Smooth muscle cell (in vitro differentiated cells): Measurements from ENCODE around the gene NDUFA7. TPM values are rescaled to one million over a fixed set of nuclear protein-coding genes. Genes with fewer than 3 reads are reported as not detected.
A peak's percentile ranks its signal among the peaks of the same experiment; 100 is the strongest.

Source experiments
- DNase-seq: peaks from one replicate; lab custom pipeline; 2025; ENCODE audit not compliant: unreplicated experiment; lab: John Stamatoyannopoulos, UW
- H2AFZ ChIP-seq: fragments of 200-600 bp; sonication (generic); 2 replicates; pipeline ENCODE4 v1.6.0; 2016; ENCODE audit warnings: antibody characterized with exemption, low read depth, mild to moderate bottlenecking
- H3F3A ChIP-seq: fragments of 200-600 bp; sonication (generic); 2 replicates; pipeline ENCODE4 v1.6.0; 2017; ENCODE audit warnings: antibody characterized with exemption, low read depth
- H3K27ac ChIP-seq: fragments of 200-600 bp; sonication (generic); 2 replicates; pipeline ENCODE4 v1.5.1; 2016; ENCODE audit warnings: low read depth, mild to moderate bottlenecking
- H3K27me3 ChIP-seq: fragments of 200-600 bp; sonication (generic); 2 replicates; pipeline ENCODE4 v1.6.1; 2016; ENCODE audit warnings: low read depth, mild to moderate bottlenecking
- H3K36me3 ChIP-seq: fragments of 200-600 bp; sonication (generic); 2 replicates; pipeline ENCODE4 v1.5.1; 2016; ENCODE audit warnings: low read depth
- H3K4me1 ChIP-seq: fragments of 200-600 bp; sonication (generic); 2 replicates; pipeline ENCODE4 v1.5.1; 2016; ENCODE audit warnings: low read depth
- H3K4me2 ChIP-seq: fragments of 200-600 bp; sonication (generic); 2 replicates; pipeline ENCODE4 v1.6.0; 2016; ENCODE audit warnings: mild to moderate bottlenecking
- H3K4me3 ChIP-seq: fragments of 200-600 bp; sonication (generic); 2 replicates; pipeline ENCODE4 v1.5.1; 2016; ENCODE audit warnings: mild to moderate bottlenecking
- H3K79me2 ChIP-seq: fragments of 200-600 bp; sonication (generic); 2 replicates; pipeline ENCODE4 v1.6.0; 2016; ENCODE audit warnings: low read depth, mild to moderate bottlenecking
- H3K9ac ChIP-seq: fragments of 200-600 bp; sonication (generic); 2 replicates; pipeline ENCODE4 v1.6.0; 2016; ENCODE audit warnings: low read depth
- H3K9me3 ChIP-seq: fragments of 200-600 bp; sonication (generic); replicated peaks from 2 replicates; pipeline ENCODE4 v1.5.1; 2016; ENCODE audit warnings: low read depth
- H4K20me1 ChIP-seq: fragments of 200-600 bp; sonication (generic); 2 replicates; pipeline ENCODE4 v1.6.0; 2016; ENCODE audit warnings: low read depth
- WGBS: methylation state at CpG from one replicate; pipeline ENCODE4 v1.1.7; 2016; ENCODE audit warnings: low lambda C conversion rate; 5-methylcytosine and 5-hydroxymethylcytosine counted together
- polyA plus RNA-seq: library from polyadenylated mRNA; unstranded; fragments of >200 nt; fragmentation: Nextera tagmentation; extraction: Ambion mirVana; gene quantifications from 2 replicates; pipeline ENCODE4 v1.2.1, GENCODE V29; 2016
- total RNA-seq: library from RNA; depleted of rRNA; stranded (reverse); fragments of >200 nt; gene quantifications from 2 replicates; pipeline ENCODE4 v1.2.3, GENCODE V29; 2014
- TF ChIP-seq, protein P1 (sequence below): fragments of 200-600 bp; sonication (generic); IDR thresholded peaks from 2 replicates; pipeline ENCODE4 v1.5.1; 2017; ENCODE audit warnings: borderline replicate concordance, mild to moderate bottlenecking, antibody characterized with exemption; ENCODE audit not compliant: insufficient read depth, poor library complexity, severe bottlenecking

NDUFA7 gene
- total and polyA plus RNA-seq, 2 experiments from 2014 or later: 17.3 to 80.4 TPM

DNA sequence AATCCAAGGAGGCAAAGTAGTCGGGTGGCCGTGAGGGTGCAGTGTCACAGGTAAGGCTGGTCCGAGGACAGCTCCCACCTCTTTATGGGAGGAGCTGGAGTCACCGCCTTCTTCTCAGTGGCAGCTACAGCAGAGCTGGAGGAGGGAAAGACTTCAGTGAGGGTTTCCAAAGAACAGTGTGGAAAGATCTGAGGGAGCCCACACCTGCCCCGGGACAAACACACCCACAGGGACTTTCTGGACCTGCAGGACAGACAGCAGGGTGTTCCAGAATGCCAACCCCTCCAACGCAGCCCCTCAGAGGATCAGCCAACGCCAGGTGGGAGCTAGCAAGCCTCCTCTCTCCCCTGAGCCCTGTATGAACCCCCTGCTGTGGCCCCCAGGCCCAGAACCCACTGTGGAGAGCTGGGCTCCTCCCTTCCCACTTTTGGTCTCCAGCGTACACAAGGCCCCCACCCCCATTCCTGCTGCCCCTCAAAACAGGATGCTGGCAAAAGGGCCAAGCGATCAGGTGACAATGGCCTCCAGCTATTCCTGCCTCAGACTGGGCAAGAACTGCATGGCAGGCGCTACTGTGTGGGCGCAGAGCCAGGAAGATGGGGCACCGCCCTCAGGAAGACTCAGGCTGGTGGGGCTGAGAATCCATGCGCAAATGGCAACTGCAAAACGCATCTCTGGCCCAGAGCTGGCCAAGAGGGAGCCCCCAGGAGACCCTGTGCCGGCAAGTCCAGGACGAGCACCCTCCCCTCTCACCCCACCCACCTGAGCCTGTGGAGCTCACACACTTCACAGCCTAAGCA lies 9.5 kb downstream of the NDUFA7 start:
- no peak overlapping the region for H2AFZ ChIP-seq
- H3K4me2 ChIP-seq: no peak overlapping the region
- H3K4me1 ChIP-seq: peaks cover 14% of the 10 kb centered on the region
- H3K27me3 ChIP-seq: no peaks in the 10 kb centered on the region
- H3K27ac ChIP-seq: no peak overlapping the region
- no peak overlapping the region for H3K9ac ChIP-seq
- no peaks in the 10 kb centered on the region for H3F3A ChIP-seq
- TF ChIP-seq, protein P1, sequence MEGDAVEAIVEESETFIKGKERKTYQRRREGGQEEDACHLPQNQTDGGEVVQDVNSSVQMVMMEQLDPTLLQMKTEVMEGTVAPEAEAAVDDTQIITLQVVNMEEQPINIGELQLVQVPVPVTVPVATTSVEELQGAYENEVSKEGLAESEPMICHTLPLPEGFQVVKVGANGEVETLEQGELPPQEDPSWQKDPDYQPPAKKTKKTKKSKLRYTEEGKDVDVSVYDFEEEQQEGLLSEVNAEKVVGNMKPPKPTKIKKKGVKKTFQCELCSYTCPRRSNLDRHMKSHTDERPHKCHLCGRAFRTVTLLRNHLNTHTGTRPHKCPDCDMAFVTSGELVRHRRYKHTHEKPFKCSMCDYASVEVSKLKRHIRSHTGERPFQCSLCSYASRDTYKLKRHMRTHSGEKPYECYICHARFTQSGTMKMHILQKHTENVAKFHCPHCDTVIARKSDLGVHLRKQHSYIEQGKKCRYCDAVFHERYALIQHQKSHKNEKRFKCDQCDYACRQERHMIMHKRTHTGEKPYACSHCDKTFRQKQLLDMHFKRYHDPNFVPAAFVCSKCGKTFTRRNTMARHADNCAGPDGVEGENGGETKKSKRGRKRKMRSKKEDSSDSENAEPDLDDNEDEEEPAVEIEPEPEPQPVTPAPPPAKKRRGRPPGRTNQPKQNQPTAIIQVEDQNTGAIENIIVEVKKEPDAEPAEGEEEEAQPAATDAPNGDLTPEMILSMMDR: no peak
- no peak for DNase-seq
- 93% methylated on average over 14 of the region's 16 CpGs for WGBS
- H3K79me2 ChIP-seq: no peaks in the 10 kb centered on the region
- no peaks in the 10 kb centered on the region for H4K20me1 ChIP-seq
- no peaks in the 10 kb centered on the region for H3K36me3 ChIP-seq
- no peak overlapping the region for H3K4me3 ChIP-seq
- H3K9me3 ChIP-seq: no peaks in the 10 kb centered on the region

DNA sequence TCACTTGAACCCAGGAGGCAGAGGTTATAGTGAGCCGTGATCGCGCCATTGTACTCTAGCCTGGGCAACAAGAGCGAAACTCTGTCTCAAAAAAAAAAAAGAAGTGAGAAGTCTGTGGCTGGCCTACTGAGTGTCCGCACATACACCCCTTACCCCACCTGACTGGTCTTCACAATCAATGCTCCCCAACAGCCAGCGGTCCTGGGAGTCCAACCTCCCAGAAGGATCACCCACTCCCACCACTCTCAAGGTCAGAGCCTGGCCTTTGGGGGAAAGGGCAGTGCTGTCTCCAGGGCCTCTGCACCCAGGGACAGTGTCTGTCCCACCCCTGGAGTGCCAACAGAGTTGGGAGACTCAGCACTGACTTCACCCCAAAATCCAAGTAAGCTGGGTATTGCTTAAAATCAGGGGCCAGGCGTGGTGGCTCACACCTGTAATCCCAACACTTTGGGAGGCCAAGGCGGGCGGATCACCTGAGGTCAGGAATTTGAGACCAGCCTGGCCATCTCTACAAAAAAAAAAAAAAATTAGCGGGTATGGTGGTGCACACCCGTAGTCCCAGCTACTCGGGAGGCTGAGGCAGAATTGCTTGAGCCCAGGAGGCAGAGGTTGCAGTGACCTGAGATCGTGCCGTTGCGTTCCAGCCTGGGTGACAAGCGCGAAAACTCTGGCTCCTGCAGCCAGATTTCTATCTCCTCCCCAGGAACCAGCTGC lies 10.7 kb downstream of the NDUFA7 start:
- H4K20me1 ChIP-seq: no peaks in the 10 kb centered on the region
- no peaks in the 10 kb centered on the region for H3K36me3 ChIP-seq
- no peaks in the 10 kb centered on the region for H3K79me2 ChIP-seq
- no peak overlapping the region for H3K9ac ChIP-seq
- no peak for DNase-seq
- no peaks in the 10 kb centered on the region for H3K27me3 ChIP-seq
- no peak overlapping the region for H3K4me2 ChIP-seq
- no peaks in the 10 kb centered on the region for H3K9me3 ChIP-seq
- no peaks in the 10 kb centered on the region for H3F3A ChIP-seq
- TF ChIP-seq, protein P1: no peak
- no peak overlapping the region for H2AFZ ChIP-seq
- 97% methylated on average over 17 of the region's 17 CpGs for WGBS
- peaks cover 14% of the 10 kb centered on the region for H3K4me1 ChIP-seq
- H3K27ac ChIP-seq: no peak overlapping the region
- no peak overlapping the region for H3K4me3 ChIP-seq

DNA sequence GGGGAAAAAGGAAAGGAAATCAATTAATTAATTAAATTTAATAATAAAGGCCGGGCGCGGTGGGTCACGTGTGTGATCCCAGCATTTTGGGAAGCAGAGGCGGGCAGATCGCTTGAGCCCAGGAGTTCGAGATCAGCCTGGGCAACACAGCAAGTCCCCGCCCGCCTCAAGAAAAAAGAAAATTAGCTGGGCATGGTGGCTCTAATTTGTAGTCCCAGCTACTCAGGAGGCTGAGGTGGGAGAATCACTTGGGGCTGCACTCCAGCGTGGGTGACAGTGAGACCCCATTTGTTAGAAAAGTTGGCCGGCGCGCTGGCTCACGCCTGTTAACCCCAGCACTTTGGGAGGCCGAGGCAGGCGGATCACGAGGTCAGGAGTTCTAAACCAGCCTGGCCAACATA lies 12.3 kb downstream of the NDUFA7 start:
- Histone ChIP-seq H3K27ac (no peak overlapping the region), H4K20me1 (no peaks in the 10 kb centered on the region), H3K9ac (no peak overlapping the region), H3K4me2 (peak overlapping the region; percentile 95), H3K9me3 (no peaks in the 10 kb centered on the region), H3K36me3 (no peaks in the 10 kb centered on the region), H3K4me3 (peak overlapping the region; percentile 49), H3F3A (no peaks in the 10 kb centered on the region), H2AFZ (no peak overlapping the region), H3K4me1 (peaks cover 14% of the 10 kb centered on the region), H3K27me3 (no peaks in the 10 kb centered on the region), H3K79me2 (no peaks in the 10 kb centered on the region)
- TF ChIP-seq, protein P1: no peak
- 78% methylated on average over 17 of the region's 17 CpGs for WGBS
- no peak for DNase-seq
